DND-41 (cell line): ENCODE measurements around the gene LRRC9.
A peak's percentile ranks its signal among the peaks of the same experiment; 100 is the strongest.
"Not testable (repeated sequence)": the region's sequence is repeated elsewhere in the genome, so short reads cannot be mapped to it uniquely, and the experiment has no call there.

ENCODE experiments used
- ATAC-seq: fragments of 200-7000 bp; cut with Tn5 transposase; 3 replicates; pipeline ENCODE4 v1.9.1; 2021; ENCODE audit warnings: low read depth; ENCODE audit not compliant: insufficient read depth
- DNase-seq: peaks from one replicate; pipeline ENCODE4 v3.0.0-alpha.2; 2020
- H2AFZ ChIP-seq: 2 replicates; pipeline ENCODE4 v1.6.0; 2012; ENCODE audit warnings: low read depth, low read length
- H3K27ac ChIP-seq: 2 replicates; pipeline ENCODE4 v1.5.1; 2012; ENCODE audit warnings: low read length, inconsistent platforms
- H3K27me3 ChIP-seq: fragments of 200-600 bp; sonication (generic); 2 replicates; pipeline ENCODE4 v1.6.0; 2012; ENCODE audit warnings: low read length, mild to moderate bottlenecking, inconsistent platforms; ENCODE audit not compliant: insufficient read depth, poor library complexity
- H3K36me3 ChIP-seq: 2 replicates; pipeline ENCODE4 v1.5.1; 2012; ENCODE audit warnings: low read length, inconsistent platforms; ENCODE audit not compliant: insufficient read depth
- H3K4me1 ChIP-seq: 2 replicates; pipeline ENCODE4 v1.5.1; 2012; ENCODE audit warnings: mild to moderate bottlenecking, low read length; ENCODE audit not compliant: insufficient read depth
- H3K4me2 ChIP-seq: 2 replicates; pipeline ENCODE4 v1.6.0; 2012; ENCODE audit warnings: mild to moderate bottlenecking, moderate library complexity, low read length, inconsistent platforms; ENCODE audit not compliant: insufficient read depth
- H3K4me3 ChIP-seq, 2 experiments: fragments of 200-600 bp in 1 of 2; shearing (Covaris generic) in 1 of 2; 2 replicates each; pipeline ENCODE4 v1.5.1; 2012 to 2016; ENCODE audit warnings: inconsistent platforms in 2 of 2, low read length in 2 of 2, mild to moderate bottlenecking in 2 of 2, low read depth in 1 of 2, moderate library complexity in 1 of 2
- H3K79me2 ChIP-seq: 2 replicates; pipeline ENCODE4 v1.6.0; 2012; ENCODE audit warnings: low read length, inconsistent platforms; ENCODE audit not compliant: insufficient read depth
- H3K9ac ChIP-seq: 2 replicates; pipeline ENCODE4 v1.6.0; 2012; ENCODE audit warnings: low read depth, mild to moderate bottlenecking, inconsistent platforms, low read length, moderate library complexity
- H3K9me3 ChIP-seq: 2 replicates; pipeline ENCODE4 v1.5.1; 2012; ENCODE audit warnings: low read length, moderate library complexity, mild to moderate bottlenecking, inconsistent platforms; ENCODE audit not compliant: insufficient read depth, severe bottlenecking
- H4K20me1 ChIP-seq: 2 replicates; pipeline ENCODE4 v1.6.0; 2012; ENCODE audit warnings: low read length; ENCODE audit not compliant: insufficient read depth
- CTCF ChIP-seq: IDR thresholded peaks from 2 replicates; pipeline ENCODE4 v1.5.1; 2012; ENCODE audit warnings: borderline replicate concordance, low read length, moderate library complexity, mild to moderate bottlenecking; ENCODE audit not compliant: poor library complexity, severe bottlenecking; ENCODE audit errors: extremely low read depth
- EZH2 ChIP-seq: IDR thresholded peaks from 3 replicates; pipeline ENCODE4 v1.6.1; 2012; ENCODE audit warnings: borderline replicate concordance, low read depth, mild to moderate bottlenecking, moderate library complexity, low read length, inconsistent platforms; ENCODE audit not compliant: severe bottlenecking

LRRC9 gene

GRCh38 chr14:60095231-60095630 is 175.3 kb downstream of the LRRC9 start:
- H3K9ac ChIP-seq = no peak overlapping the region
- H3K79me2 ChIP-seq = peaks cover 82% of the 10 kb centered on the region
- no peak overlapping the region for H2AFZ ChIP-seq
- peaks cover 45% of the 10 kb centered on the region for H3K4me1 ChIP-seq
- peaks cover 16% of the 10 kb centered on the region; the same call in 1 of the 2 replicates for H4K20me1 ChIP-seq
- no peak overlapping the region for H3K27ac ChIP-seq
- TF ChIP-seq CTCF (no peak), EZH2 (no peak)
- H3K36me3 ChIP-seq = peaks cover 24% of the 10 kb centered on the region
- peak overlapping the region; percentile 65; the same call in 1 of the 2 replicates for H3K4me2 ChIP-seq
- DNase-seq (no peak), ATAC-seq (no peak)
- H3K4me3 ChIP-seq = no peak overlapping the region
- no peaks in the 10 kb centered on the region for H3K9me3 ChIP-seq
- H3K27me3 ChIP-seq = no peaks in the 10 kb centered on the region

DNA sequence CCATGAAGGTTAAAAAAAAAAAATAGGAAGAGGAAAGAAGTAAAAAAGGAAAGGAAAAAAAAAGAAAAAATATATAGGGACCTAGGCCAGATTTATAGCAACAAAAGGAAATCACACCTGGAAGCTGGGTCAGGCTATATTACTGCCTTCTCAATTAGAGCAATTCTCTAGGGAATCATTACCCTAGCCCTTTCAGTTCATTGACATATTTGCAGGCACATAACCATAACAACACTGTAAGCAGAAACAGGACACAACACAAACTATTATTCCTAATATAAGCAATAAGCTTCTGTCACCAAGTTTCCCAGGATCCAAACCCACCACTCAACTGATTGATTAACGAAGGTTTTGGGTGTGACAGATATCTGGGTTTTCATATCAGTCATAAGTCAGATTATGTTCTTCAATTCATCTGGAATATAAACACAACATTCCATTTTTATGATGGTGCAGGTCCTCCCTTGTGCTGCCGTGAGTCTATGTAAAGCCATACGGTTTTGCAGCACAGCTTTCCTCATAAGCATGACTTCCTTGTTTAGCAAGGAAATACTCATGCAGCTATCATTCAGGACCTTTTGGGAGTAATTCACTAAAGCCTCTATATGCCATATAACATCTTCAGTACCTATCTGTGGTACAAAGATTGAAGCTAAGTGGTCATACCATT is 176.0 kb downstream of the LRRC9 start:
- Histone ChIP-seq H3K9me3 (no peaks in the 10 kb centered on the region), H3K27ac (no peak overlapping the region), H3K36me3 (peaks cover 24% of the 10 kb centered on the region), H3K4me1 (peaks cover 45% of the 10 kb centered on the region), H3K4me2 (peak overlapping the region; percentile 24; the same call in 1 of the 2 replicates), H3K27me3 (no peaks in the 10 kb centered on the region), H3K9ac (no peak overlapping the region), H2AFZ (no peak overlapping the region), H3K4me3 (no peak overlapping the region), H4K20me1 (peaks cover 16% of the 10 kb centered on the region; the same call in 1 of the 2 replicates), H3K79me2 (peaks cover 88% of the 10 kb centered on the region)
- no peak for DNase-seq
- ATAC-seq = no peak
- TF ChIP-seq EZH2 = no peak
- TF ChIP-seq CTCF = no peak

- DNase-seq (no peak), ATAC-seq (no peak)
- Histone ChIP-seq H4K20me1 (peaks cover 20% of the 10 kb centered on the region; the same call in 1 of the 2 replicates), H3K36me3 (peaks cover 27% of the 10 kb centered on the region), H3K9me3 (no peaks in the 10 kb centered on the region), H3K79me2 (peaks cover 99% of the 10 kb centered on the region), H3K4me2 (no peak overlapping the region), H2AFZ (no peak overlapping the region), H3K4me3 (no peak overlapping the region), H3K27me3 (no peaks in the 10 kb centered on the region), H3K9ac (no peak overlapping the region), H3K4me1 (peaks cover 42% of the 10 kb centered on the region), H3K27ac (no peak overlapping the region)
- no peak for TF ChIP-seq EZH2
- no peak for TF ChIP-seq CTCF
Measured at GRCh38 chr14:60097974-60098373, 178.0 kb downstream of the LRRC9 start.

- H3K9me3 ChIP-seq, H3K27me3 ChIP-seq, DNase-seq, H2AFZ ChIP-seq, H3K4me2 ChIP-seq, H3K9ac ChIP-seq, H3K27ac ChIP-seq, ATAC-seq, H3K4me3 ChIP-seq: not testable (repeated sequence)
- Histone ChIP-seq H3K36me3 (peaks cover 27% of the 10 kb centered on the region), H3K79me2 (peaks cover 98% of the 10 kb centered on the region), H4K20me1 (peaks cover 28% of the 10 kb centered on the region; the same call in 1 of the 2 replicates), H3K4me1 (peaks cover 24% of the 10 kb centered on the region)
Measured at GRCh38 chr14:60099855-60100254, 179.9 kb downstream of the LRRC9 start.
